H9 (cell line): ENCODE results near the gene CERS2. TPM values are rescaled to one million over a fixed set of nuclear protein-coding genes. Genes with fewer than 3 reads are reported as not detected.

Experiments
- DNase-seq: peaks from one replicate; pipeline ENCODE4 v3.0.0-alpha.2; 2017
- H2AFZ ChIP-seq: one replicate; pipeline ENCODE4 v1.6.1; 2013; ENCODE audit warnings: mild to moderate bottlenecking, low read length, control low read depth, moderate library complexity
- H2AK5ac ChIP-seq: 2 replicates; pipeline ENCODE4 v1.6.1; 2013; ENCODE audit warnings: low read length, control low read depth, mixed read lengths; ENCODE audit not compliant: insufficient read length
- H2BK120ac ChIP-seq: one replicate; pipeline ENCODE4 v1.6.1; 2013; ENCODE audit warnings: low read depth, mild to moderate bottlenecking, low read length, control low read depth, inconsistent platforms; ENCODE audit not compliant: poor library complexity, severe bottlenecking
- H2BK12ac ChIP-seq: 2 replicates; pipeline ENCODE4 v1.6.1; 2013; ENCODE audit warnings: low read length, control low read depth, mixed read lengths, low read depth; ENCODE audit not compliant: insufficient read length
- H2BK15ac ChIP-seq: 2 replicates; pipeline ENCODE4 v1.6.1; 2013; ENCODE audit warnings: low read depth, low read length, control low read depth
- H2BK20ac ChIP-seq: one replicate; pipeline ENCODE4 v1.6.1; 2013; ENCODE audit warnings: low read depth, mild to moderate bottlenecking, low read length, control low read depth, inconsistent platforms; ENCODE audit not compliant: poor library complexity, severe bottlenecking
- H2BK5ac ChIP-seq: 2 replicates; pipeline ENCODE4 v1.6.1; 2013; ENCODE audit warnings: low read length, control low read depth, mixed read lengths; ENCODE audit not compliant: insufficient read length
- H3K14ac ChIP-seq: 2 replicates; pipeline ENCODE4 v1.6.1; 2013; ENCODE audit warnings: low read length, control low read depth; ENCODE audit not compliant: insufficient read depth
- H3K18ac ChIP-seq: 2 replicates; pipeline ENCODE4 v1.6.1; 2013; ENCODE audit warnings: low read depth, mild to moderate bottlenecking, mixed read lengths, low read length, control low read depth; ENCODE audit not compliant: insufficient read length
- H3K23ac ChIP-seq: 2 replicates; pipeline ENCODE4 v1.6.1; 2013; ENCODE audit warnings: low read length, control low read depth, mixed read lengths, low read depth; ENCODE audit not compliant: insufficient read length
- H3K23me2 ChIP-seq: 2 replicates; pipeline ENCODE4 v1.6.1; 2013; ENCODE audit warnings: low read depth, mild to moderate bottlenecking, mixed read lengths, low read length, control low read depth; ENCODE audit not compliant: insufficient read length, poor library complexity, severe bottlenecking
- H3K27ac ChIP-seq: 2 replicates; pipeline ENCODE4 v1.5.1; 2013; ENCODE audit warnings: low read length, control low read depth, mixed read lengths, low read depth; ENCODE audit not compliant: insufficient read length
- H3K27me3 ChIP-seq: 2 replicates; pipeline ENCODE4 v1.6.1; 2013; ENCODE audit warnings: low read length, control low read depth, inconsistent platforms; ENCODE audit not compliant: insufficient read depth
- H3K4ac ChIP-seq: 2 replicates; pipeline ENCODE4 v1.6.1; 2013; ENCODE audit warnings: low read depth, mild to moderate bottlenecking, control low read depth, inconsistent platforms, low read length, moderate library complexity
- H3K4me1 ChIP-seq: 2 replicates; pipeline ENCODE4 v1.6.1; 2013; ENCODE audit warnings: low read length, control low read depth, inconsistent platforms; ENCODE audit not compliant: insufficient read depth
- H3K4me2 ChIP-seq: 2 replicates; pipeline ENCODE4 v1.6.1; 2013; ENCODE audit warnings: low read length, control low read depth, mixed read lengths; ENCODE audit not compliant: insufficient read length, insufficient read depth
- H3K56ac ChIP-seq: 2 replicates; pipeline ENCODE4 v1.6.1; 2013; ENCODE audit warnings: low read depth, mild to moderate bottlenecking, mixed read lengths, low read length, control low read depth; ENCODE audit not compliant: insufficient read length
- H3K79me1 ChIP-seq: 2 replicates; pipeline ENCODE4 v1.6.1; 2013; ENCODE audit warnings: low read depth, mild to moderate bottlenecking, moderate library complexity, low read length, control low read depth, inconsistent platforms; ENCODE audit not compliant: insufficient read depth, poor library complexity, severe bottlenecking
- H3K79me2 ChIP-seq: 2 replicates; pipeline ENCODE4 v1.6.1; 2013; ENCODE audit warnings: low read length, control low read depth, inconsistent platforms; ENCODE audit not compliant: insufficient read depth
- H3K9ac ChIP-seq: 2 replicates; pipeline ENCODE4 v1.6.1; 2013; ENCODE audit warnings: low read length, control low read depth, mixed read lengths; ENCODE audit not compliant: insufficient read length; ENCODE audit errors: extremely low read depth
- H3K9me3 ChIP-seq: one replicate; pipeline ENCODE4 v1.6.1; 2013; ENCODE audit warnings: low read depth, low read length, inconsistent platforms; ENCODE audit not compliant: control insufficient read depth
- H3T11ph ChIP-seq: one replicate; pipeline ENCODE4 v1.6.1; 2013; ENCODE audit warnings: mild to moderate bottlenecking, low read length, control low read depth, inconsistent platforms
- H4K20me1 ChIP-seq: one replicate; pipeline ENCODE4 v1.6.1; 2013; ENCODE audit not compliant: control insufficient read depth, insufficient read length, insufficient read depth
- H4K5ac ChIP-seq: 2 replicates; pipeline ENCODE4 v1.6.1; 2013; ENCODE audit warnings: low read depth, mild to moderate bottlenecking, mixed read lengths, low read length, control low read depth; ENCODE audit not compliant: insufficient read length
- H4K8ac ChIP-seq: replicated peaks from 2 replicates; pipeline ENCODE4 v1.6.1; 2013; ENCODE audit warnings: low read length, control low read depth, mixed read lengths, low read depth; ENCODE audit not compliant: insufficient read length
- H4K91ac ChIP-seq: 2 replicates; pipeline ENCODE4 v1.6.1; 2013; ENCODE audit warnings: low read depth, mild to moderate bottlenecking, moderate library complexity, mixed read lengths, low read length, control low read depth; ENCODE audit not compliant: insufficient read length
- H3K27ac Mint-ChIP-seq, 3 experiments: 2 replicates in 2 of 3; 3 replicates in 1 of 3; pipeline ENCODE4 v1.8.0; 2020 to 2021; ENCODE audit warnings: mixed read lengths in 3 of 3, mild to moderate bottlenecking in 1 of 3, moderate library complexity in 1 of 3
- H3K27me3 Mint-ChIP-seq: 2 replicates; pipeline ENCODE4 v1.8.0; 2021; ENCODE audit warnings: low read depth, mild to moderate bottlenecking, moderate library complexity, mixed read lengths
- H3K36me3 Mint-ChIP-seq, 3 experiments: 2 replicates in 2 of 3; 3 replicates in 1 of 3; pipeline ENCODE4 v1.8.0; 2020 to 2021; ENCODE audit warnings: low read depth in 3 of 3, mixed read lengths in 3 of 3; ENCODE audit not compliant: insufficient read depth in 1 of 3
- H3K4me1 Mint-ChIP-seq, 2 experiments: 2 replicates each; pipeline ENCODE4 v1.8.0; 2020; ENCODE audit warnings: mixed read lengths in 2 of 2
- H3K4me3 Mint-ChIP-seq, 2 experiments: 2 replicates in 1 of 2; 3 replicates in 1 of 2; pipeline ENCODE4 v1.8.0; 2020 to 2021; ENCODE audit warnings: mild to moderate bottlenecking in 2 of 2, mixed read lengths in 2 of 2, moderate library complexity in 1 of 2
- H3K9me3 Mint-ChIP-seq, 2 experiments: 2 replicates in 1 of 2; 3 replicates in 1 of 2; pipeline ENCODE4 v1.8.0; 2020; ENCODE audit warnings: mild to moderate bottlenecking in 2 of 2, mixed read lengths in 2 of 2, moderate library complexity in 1 of 2
- WGBS: extraction: QIAGEN DNeasy Blood & Tissue Kit; methylation state at CpG from one replicate; pipeline ENCODE4 v1.1.7; 2013; ENCODE audit warnings: missing lambda C conversion rate, low lambda C conversion rate, mixed read lengths; ENCODE audit not compliant: insufficient read length; ENCODE audit errors: extremely low coverage; 5-methylcytosine and 5-hydroxymethylcytosine counted together
- total RNA-seq: library from RNA; stranded (reverse); gene quantifications from 2 replicates; pipeline ENCODE4 v1.2.1, GENCODE V29; 2021
- TF ChIP-seq, protein P1 (sequence below): fragments of 200-600 bp; sonication (generic); conservative IDR thresholded peaks from 3 replicates; pipeline ENCODE4 v1.8.0; 2021; ENCODE audit warnings: antibody characterized with exemption, mild to moderate bottlenecking

CERS2 gene
- total RNA-seq, 1 experiment from 2014 or later = 201 TPM

DNA sequence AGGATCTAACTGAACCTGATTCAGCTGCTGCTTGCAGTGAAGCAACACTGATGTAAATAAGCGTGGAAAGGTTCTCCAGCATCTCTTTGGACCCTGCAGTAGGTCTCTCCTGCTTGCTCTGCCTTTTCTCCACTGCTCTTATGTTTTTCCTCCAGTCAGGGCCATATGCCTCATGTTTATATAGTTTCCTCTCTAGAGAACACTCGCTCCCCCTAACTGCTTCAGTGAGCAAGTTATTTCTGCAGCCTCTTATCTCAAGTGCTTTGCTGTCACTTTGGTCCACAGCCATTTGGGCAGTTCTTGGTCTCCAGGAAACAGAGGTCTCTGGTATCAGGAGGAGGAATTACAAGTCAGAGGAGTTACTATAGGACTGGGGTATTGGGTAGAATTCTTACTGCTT, 38.9 kb upstream of the CERS2 start:
- no peak overlapping the region for H3K27ac Mint-ChIP-seq
- H3K4me1 ChIP-seq = no peaks in the 10 kb centered on the region; the same call in 1 of the 2 replicates

More for the DNA sequence above, 38.9 kb upstream of the CERS2 start:
- Mint-ChIP-seq H3K36me3 (peaks cover 3 to 8% (median 5%) of the 10 kb centered on the region in 3 experiments; a peak in 6 of 7 replicates), H3K4me1 (peaks cover 7 to 8% of the 10 kb centered on the region in 2 experiments), H3K9me3 (no peaks in the 10 kb centered on the region; a peak in 1 of 5 replicates), H3K4me3 (no peak overlapping the region), H3K27me3 (no peaks in the 10 kb centered on the region)
- Histone ChIP-seq H3K4ac (no peak overlapping the region), H2AK5ac (no peak overlapping the region), H3K27me3 (no peaks in the 10 kb centered on the region), H2BK120ac (no peak overlapping the region), H3K23me2 (peaks cover 7% of the 10 kb centered on the region), H4K91ac (no peak overlapping the region), H2BK12ac (no peak overlapping the region), H3T11ph (no peak overlapping the region), H3K23ac (no peak overlapping the region), H3K27ac (no peak overlapping the region), H4K5ac (no peak overlapping the region), H3K9me3 (no peaks in the 10 kb centered on the region), H2AFZ (no peak overlapping the region), H3K9ac (no peak overlapping the region), H3K4me2 (no peak overlapping the region), H4K8ac (no peak overlapping the region), H3K14ac (no peak overlapping the region), H2BK15ac (no peak overlapping the region), H3K79me2 (no peaks in the 10 kb centered on the region; the same call in 1 of the 2 replicates), H2BK5ac (no peak overlapping the region), H3K79me1 (no peaks in the 10 kb centered on the region), H3K56ac (no peak overlapping the region), H2BK20ac (no peak overlapping the region), H4K20me1 (no peaks in the 10 kb centered on the region), H3K18ac (no peak overlapping the region)
- WGBS = no CpG with 5 or more reads among the region's 2 CpGs
- TF ChIP-seq, protein P1, sequence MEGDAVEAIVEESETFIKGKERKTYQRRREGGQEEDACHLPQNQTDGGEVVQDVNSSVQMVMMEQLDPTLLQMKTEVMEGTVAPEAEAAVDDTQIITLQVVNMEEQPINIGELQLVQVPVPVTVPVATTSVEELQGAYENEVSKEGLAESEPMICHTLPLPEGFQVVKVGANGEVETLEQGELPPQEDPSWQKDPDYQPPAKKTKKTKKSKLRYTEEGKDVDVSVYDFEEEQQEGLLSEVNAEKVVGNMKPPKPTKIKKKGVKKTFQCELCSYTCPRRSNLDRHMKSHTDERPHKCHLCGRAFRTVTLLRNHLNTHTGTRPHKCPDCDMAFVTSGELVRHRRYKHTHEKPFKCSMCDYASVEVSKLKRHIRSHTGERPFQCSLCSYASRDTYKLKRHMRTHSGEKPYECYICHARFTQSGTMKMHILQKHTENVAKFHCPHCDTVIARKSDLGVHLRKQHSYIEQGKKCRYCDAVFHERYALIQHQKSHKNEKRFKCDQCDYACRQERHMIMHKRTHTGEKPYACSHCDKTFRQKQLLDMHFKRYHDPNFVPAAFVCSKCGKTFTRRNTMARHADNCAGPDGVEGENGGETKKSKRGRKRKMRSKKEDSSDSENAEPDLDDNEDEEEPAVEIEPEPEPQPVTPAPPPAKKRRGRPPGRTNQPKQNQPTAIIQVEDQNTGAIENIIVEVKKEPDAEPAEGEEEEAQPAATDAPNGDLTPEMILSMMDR = no peak
- DNase-seq = no peak
